Testis (tissue), 2 donors: ENCODE measurements around the gene FOXC1.

Experiments
- CTCF ChIP-seq, 3 experiments: fragments of 450-650 bp in 2 of 3; fragments of 200-600 bp in 1 of 3; sonication (generic) in 1 of 3; IDR thresholded peaks; one replicate each; pipeline ENCODE4 v1.5.1; 2016 to 2019; ENCODE audit warnings: antibody characterized with exemption in 3 of 3, mild to moderate bottlenecking in 2 of 3, moderate library complexity in 1 of 3
- POLR2A ChIP-seq: fragments of 450-650 bp; IDR thresholded peaks from one replicate; pipeline ENCODE4 v1.6.1; 2017; ENCODE audit warnings: antibody characterized with exemption, mild to moderate bottlenecking, moderate library complexity

- TF ChIP-seq CTCF (IDR thresholded peaks at IDR 0.05) (no peak), POLR2A (no peak)
Measured at GRCh38 chr6:1652842-1653241, 43.1 kb downstream of the FOXC1 start.
